ENCODE results near the gene FLT3.

Gene FLT3

GRCh38 chr13:28001049-28001448 lies 99.3 kb downstream of the FLT3 start:
- no peak for DNase-seq

GRCh38 chr13:28000567-28000966 lies 99.8 kb downstream of the FLT3 start:
- DNase-seq, result no peak

GRCh38 chr13:27997904-27998522 lies 102.4 kb downstream of the FLT3 start:
- no peak for DNase-seq

GRCh38 chr13:27991881-27992280 lies 108.5 kb downstream of the FLT3 start:
- no peak for DNase-seq

- DNase-seq, result no peak
These were observed 111.9 kb downstream of the FLT3 start, which contains the start of gene URAD for GRCh38 chr13:27988520-27988919. URAD (minus strand) TSS chr13:27988693; CDS start chr13:27988637, 56 bp downstream.

- DNase-seq, result no peak
These were observed 114.8 kb downstream of the FLT3 start for GRCh38 chr13:27985600-27985999.

- DNase-seq, result no peak
These were observed 118.0 kb downstream of the FLT3 start for GRCh38 chr13:27982361-27982760.

GRCh38 chr13:27981006-27981708 lies 119.2 kb downstream of the FLT3 start:
- no peak for DNase-seq

- no peak for DNase-seq
These were observed 119.9 kb downstream of the FLT3 start for GRCh38 chr13:27980280-27980998.

- DNase-seq, result no peak
These were observed 120.6 kb downstream of the FLT3 start for GRCh38 chr13:27979765-27980279.

GRCh38 chr13:27979001-27979643 lies 121.3 kb downstream of the FLT3 start:
- no peak for DNase-seq

- no peak for DNase-seq
These were observed 121.9 kb downstream of the FLT3 start for GRCh38 chr13:27978301-27978968.

GRCh38 chr13:27977476-27978300 lies 122.7 kb downstream of the FLT3 start:
- DNase-seq, result no peak

- DNase-seq, result no peak
These were observed 123.8 kb downstream of the FLT3 start for GRCh38 chr13:27976362-27977091.

- no peak for DNase-seq
These were observed 124.6 kb downstream of the FLT3 start for GRCh38 chr13:27975564-27976361.

GRCh38 chr13:27973961-27974662 lies 126.3 kb downstream of the FLT3 start:
- DNase-seq, result no peak

GRCh38 chr13:27973291-27973690 lies 127.1 kb downstream of the FLT3 start:
- DNase-seq, result no peak

GRCh38 chr13:27972478-27972820 lies 127.9 kb downstream of the FLT3 start:
- no peak for DNase-seq

GRCh38 chr13:27971776-27972477 lies 128.4 kb downstream of the FLT3 start:
- no peak for DNase-seq

Measured in COR-L47 (cell line).